CD4-positive, alpha-beta memory T cell (primary cell): ENCODE measurements around the gene VPS16. TPM values are rescaled to one million over a fixed set of nuclear protein-coding genes. Genes with fewer than 3 reads are reported as not detected.

Source experiments
- CTCF ChIA-PET: fragments of 350-600 bp; sonication (Branson Sonifier 250); formaldehyde crosslinking; loops from one replicate; lab custom pipeline; 2021; ENCODE audit warnings: inconsistent platforms; ENCODE audit not compliant: partially characterized antibody; lab: Charles Lee
- POLR2A ChIA-PET: fragments of 350-600 bp; sonication (Branson Sonifier 250); formaldehyde crosslinking; loops from one replicate; lab custom pipeline; 2021; ENCODE audit not compliant: partially characterized antibody; lab: Charles Lee
- DNase-seq, 5 donors: peaks; one replicate each; pipeline versions ENCODE4 v3.0.0 to v3.0.0-alpha.2; 2020 to 2022; ENCODE audit warnings: mixed read lengths in 1 of 5
- H3K27ac ChIP-seq: one replicate; pipeline ENCODE4 v1.7.0; 2013; ENCODE audit warnings: low read depth, low read length
- H3K27me3 ChIP-seq: 2 replicates; pipeline ENCODE4 v1.7.0; 2013; ENCODE audit warnings: mild to moderate bottlenecking, low read length, moderate library complexity; ENCODE audit not compliant: insufficient read depth
- H3K36me3 ChIP-seq: 2 replicates; pipeline ENCODE4 v1.7.0; 2013; ENCODE audit warnings: mild to moderate bottlenecking, low read length, moderate library complexity; ENCODE audit not compliant: insufficient read depth
- H3K4me1 ChIP-seq: 2 replicates; pipeline ENCODE4 v1.7.0; 2013; ENCODE audit warnings: mild to moderate bottlenecking, low read length, moderate library complexity; ENCODE audit not compliant: insufficient read depth
- H3K4me3 ChIP-seq, 2 donors: one replicate each; pipeline ENCODE4 v1.7.0; 2013; ENCODE audit warnings: low read length in 2 of 2, mild to moderate bottlenecking in 1 of 2
- H3K9me3 ChIP-seq, 2 donors: one replicate each; pipeline ENCODE4 v1.7.0; 2013; ENCODE audit warnings: low read length in 2 of 2, control low read depth in 1 of 2; ENCODE audit not compliant: control insufficient read depth in 1 of 2
- H3K27ac Mint-ChIP-seq, 7 donors: one replicate each; pipeline ENCODE4 v1.8.0; 2020 to 2021; ENCODE audit warnings: mixed read lengths in 7 of 7, mild to moderate bottlenecking in 6 of 7, inconsistent platforms in 3 of 7, moderate library complexity in 3 of 7
- H3K27me3 Mint-ChIP-seq, 2 donors: one replicate each; pipeline ENCODE4 v1.8.0; 2020 to 2021; ENCODE audit warnings: mixed read lengths in 2 of 2
- H3K36me3 Mint-ChIP-seq, 2 donors: one replicate each; pipeline ENCODE4 v1.8.0; 2020 to 2021; ENCODE audit warnings: mixed read lengths in 2 of 2, inconsistent platforms in 1 of 2, mild to moderate bottlenecking in 1 of 2
- H3K4me1 Mint-ChIP-seq, 4 donors: one replicate each; pipeline ENCODE4 v1.8.0; 2020 to 2021; ENCODE audit warnings: mixed read lengths in 4 of 4, mild to moderate bottlenecking in 1 of 4
- H3K4me3 Mint-ChIP-seq, 8 donors: one replicate each; pipeline ENCODE4 v1.8.0; 2020 to 2021; ENCODE audit warnings: mixed read lengths in 8 of 8, mild to moderate bottlenecking in 7 of 8, moderate library complexity in 6 of 8, inconsistent platforms in 3 of 8
- H3K9me3 Mint-ChIP-seq, 8 donors: one replicate each; pipeline ENCODE4 v1.8.0; 2020 to 2021; ENCODE audit warnings: mixed read lengths in 8 of 8, mild to moderate bottlenecking in 5 of 8, inconsistent platforms in 3 of 8, moderate library complexity in 1 of 8
- intact Hi-C: fragments of 100-400 bp; cut with micrococcal nuclease; formaldehyde crosslinking; loops from one replicate; pipeline ENCODE4 v1.15.1; 2023
- polyA plus RNA-seq, 2 donors: library from polyadenylated mRNA; unstranded; fragments of 300-500 nt; fragmentation: Illumina TruSeq; gene quantifications; one replicate each; pipeline ENCODE4 v1.2.3, GENCODE V29; 2021
- total RNA-seq, 2 experiments: library from RNA; stranded (reverse); gene quantifications; one replicate each; pipeline ENCODE4 v1.2.3, GENCODE V29; 2021

VPS16 gene
- total and polyA plus RNA-seq, 4 experiments from 2014 or later, result 38.3 to 61.1 (median 50.9) TPM

- Mint-ChIP-seq H3K4me1 (peaks cover 21 to 34% (median 26%) of the 10 kb centered on the region in 4 donors), H3K36me3 (peaks cover 0 to 6% of the 10 kb centered on the region in 2 donors), H3K9me3 (no peaks in the 10 kb centered on the region), H3K27me3 (no peaks in the 10 kb centered on the region), H3K4me3 (no peak overlapping the region), H3K27ac (peak overlapping the region in 2 of 7 donors; percentile 68 to 72)
- no peaks in the 10 kb centered on the region for H3K36me3 ChIP-seq
- no peak for DNase-seq
- H3K4me1 ChIP-seq, result peaks cover 14% of the 10 kb centered on the region
- no peaks in the 10 kb centered on the region for H3K9me3 ChIP-seq
- H3K27ac ChIP-seq, result no peak overlapping the region
- H3K4me3 ChIP-seq, result no peak overlapping the region
- ChIA-PET POLR2A (no interaction called here), CTCF (interaction anchor here (1.3 kb wide), 1 partner anchor 9 kb away, joined by 4 read pairs; no protein-coding TSS in a partner anchor)
- intact Hi-C loops, result no loop called here
- H3K27me3 ChIP-seq, result no peaks in the 10 kb centered on the region
These were observed 5.1 kb downstream of the VPS16 start for GRCh38 chr20:2845607-2846006.

GRCh38 chr20:2846698-2847097, 6.2 kb downstream of the VPS16 start:
- intact Hi-C loops, result no loop called here
- peaks cover 0 to 4% of the 10 kb centered on the region in 2 donors for H3K36me3 Mint-ChIP-seq
- Histone ChIP-seq H3K27me3 (no peaks in the 10 kb centered on the region), H3K27ac (no peak overlapping the region), H3K36me3 (no peaks in the 10 kb centered on the region), H3K4me1 (peaks cover 6% of the 10 kb centered on the region), H3K4me3 (no peak overlapping the region), H3K9me3 (no peaks in the 10 kb centered on the region)
- H3K27ac Mint-ChIP-seq, result no peak overlapping the region
- H3K9me3 Mint-ChIP-seq, result no peaks in the 10 kb centered on the region
- H3K4me3 Mint-ChIP-seq, result no peak overlapping the region
- H3K4me1 Mint-ChIP-seq, result peaks cover 19 to 34% (median 22%) of the 10 kb centered on the region in 4 donors
- ChIA-PET POLR2A (no interaction called here), CTCF (interaction anchor here (0.9 kb wide), 1 partner anchor 55 kb away, joined by 3 read pairs; no protein-coding TSS in a partner anchor)
- no peak for DNase-seq
- no peaks in the 10 kb centered on the region for H3K27me3 Mint-ChIP-seq

DNA sequence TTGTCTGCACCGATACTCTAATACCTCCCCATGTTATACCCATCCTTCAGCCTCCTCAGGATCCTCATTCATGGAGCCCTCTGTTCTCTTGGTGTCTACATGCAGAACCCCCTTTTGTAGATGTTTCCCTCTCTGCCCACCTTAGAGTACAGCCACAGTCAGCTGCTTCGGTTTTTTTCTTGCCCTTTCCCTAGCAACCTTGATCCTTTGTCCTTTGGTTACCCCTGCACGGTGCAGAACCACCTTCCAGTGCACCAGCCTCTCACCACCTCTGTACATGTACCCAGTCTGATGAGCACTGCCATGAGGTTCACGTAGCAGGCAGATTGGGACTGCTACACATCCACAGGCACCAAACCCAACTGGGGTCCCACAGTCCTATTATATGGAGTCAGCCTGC, 7.3 kb downstream of the VPS16 start:
- no peaks in the 10 kb centered on the region for H3K36me3 ChIP-seq
- Mint-ChIP-seq H3K9me3 (no peaks in the 10 kb centered on the region), H3K36me3 (peaks cover 0 to 4% of the 10 kb centered on the region in 2 donors), H3K4me1 (peaks cover 26 to 45% (median 30%) of the 10 kb centered on the region in 4 donors), H3K27ac (peak overlapping the region in 2 of 7 donors; percentile 5 to 48), H3K27me3 (no peaks in the 10 kb centered on the region), H3K4me3 (no peak overlapping the region)
- CTCF ChIA-PET, result no interaction called here
- DNase-seq, result no peak
- intact Hi-C loops, result no loop called here
- POLR2A ChIA-PET, result no interaction called here
- peaks cover 14% of the 10 kb centered on the region for H3K4me1 ChIP-seq
- H3K4me3 ChIP-seq, result no peak overlapping the region
- no peaks in the 10 kb centered on the region for H3K27me3 ChIP-seq
- H3K9me3 ChIP-seq, result no peaks in the 10 kb centered on the region
- no peak overlapping the region for H3K27ac ChIP-seq

- Mint-ChIP-seq H3K27ac (no peak overlapping the region), H3K36me3 (peaks cover 0 to 4% of the 10 kb centered on the region in 2 donors), H3K4me1 (peaks cover 19 to 43% (median 27%) of the 10 kb centered on the region in 4 donors), H3K27me3 (no peaks in the 10 kb centered on the region), H3K4me3 (no peak overlapping the region), H3K9me3 (no peaks in the 10 kb centered on the region)
- no peaks in the 10 kb centered on the region for H3K27me3 ChIP-seq
- no peak overlapping the region for H3K27ac ChIP-seq
- H3K4me1 ChIP-seq, result peaks cover 13% of the 10 kb centered on the region
- ChIA-PET CTCF (interaction anchor here (1.8 kb wide), 1 partner anchor 97 kb away, joined by 3 read pairs; no protein-coding TSS in a partner anchor), POLR2A (interaction anchor here (1.2 to 3.8 kb wide), 2 partner anchors 9 to 15 kb away, joined by 3 to 20 read pairs; partner anchors contain the start of genes PCED1A and VPS16)
- no peaks in the 10 kb centered on the region for H3K36me3 ChIP-seq
- H3K4me3 ChIP-seq, result no peak overlapping the region
- H3K9me3 ChIP-seq, result no peaks in the 10 kb centered on the region
- intact Hi-C loops, result no loop called here
- no peak for DNase-seq
These were observed 9.0 kb downstream of the VPS16 start for GRCh38 chr20:2849529-2849928.

GRCh38 chr20:2851086-2851485, 10.5 kb downstream of the VPS16 start:
- no peaks in the 10 kb centered on the region for H3K9me3 ChIP-seq
- CTCF ChIA-PET, result interaction anchor here (0.9 to 2.2 kb wide), 7 partner anchors 7 to 163 kb away, joined by 3 to 11 read pairs (median 3); partner anchors contain the start of genes PCED1A and VPS16
- no peak overlapping the region for H3K4me3 ChIP-seq
- Mint-ChIP-seq H3K4me1 (peaks cover 13 to 30% (median 17%) of the 10 kb centered on the region in 4 donors), H3K9me3 (no peaks in the 10 kb centered on the region), H3K4me3 (no peak overlapping the region), H3K36me3 (peaks cover 0 to 4% of the 10 kb centered on the region in 2 donors), H3K27ac (peak overlapping the region in 2 of 7 donors; percentile 13), H3K27me3 (no peaks in the 10 kb centered on the region)
- POLR2A ChIA-PET, result interaction anchor here (3.8 kb wide), 1 partner anchor 10 kb away, joined by 20 read pairs; the partner anchor contains the start of genes PCED1A and VPS16
- H3K27me3 ChIP-seq, result no peaks in the 10 kb centered on the region
- peaks cover 13% of the 10 kb centered on the region for H3K4me1 ChIP-seq
- intact Hi-C loops, result no loop called here
- no peaks in the 10 kb centered on the region for H3K36me3 ChIP-seq
- H3K27ac ChIP-seq, result no peak overlapping the region
- no peak for DNase-seq

DNA sequence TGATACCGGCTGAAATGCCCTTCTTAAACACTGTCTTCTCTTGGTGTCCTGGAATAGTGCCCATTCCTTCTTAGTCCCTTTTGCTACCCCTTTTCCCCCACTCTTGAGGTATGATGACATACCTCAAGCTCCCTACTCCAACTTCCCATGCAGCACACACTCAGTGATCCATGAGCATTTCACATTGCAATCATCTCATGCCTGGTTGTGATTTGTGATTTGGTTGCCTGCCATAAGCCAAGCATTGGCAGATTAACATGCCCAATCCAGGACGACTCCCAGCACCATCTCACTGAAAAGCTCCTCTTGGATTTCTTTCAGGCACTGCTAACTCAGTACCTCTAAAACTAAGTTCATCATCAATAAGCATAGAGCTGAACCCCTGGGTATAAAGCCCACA, 18.0 kb downstream of the VPS16 start:
- CTCF ChIA-PET, result interaction anchor here (0.6 kb wide), 1 partner anchor 212 kb away, joined by 3 read pairs; no protein-coding TSS in a partner anchor
- intact Hi-C loops, result no loop called here

DNA sequence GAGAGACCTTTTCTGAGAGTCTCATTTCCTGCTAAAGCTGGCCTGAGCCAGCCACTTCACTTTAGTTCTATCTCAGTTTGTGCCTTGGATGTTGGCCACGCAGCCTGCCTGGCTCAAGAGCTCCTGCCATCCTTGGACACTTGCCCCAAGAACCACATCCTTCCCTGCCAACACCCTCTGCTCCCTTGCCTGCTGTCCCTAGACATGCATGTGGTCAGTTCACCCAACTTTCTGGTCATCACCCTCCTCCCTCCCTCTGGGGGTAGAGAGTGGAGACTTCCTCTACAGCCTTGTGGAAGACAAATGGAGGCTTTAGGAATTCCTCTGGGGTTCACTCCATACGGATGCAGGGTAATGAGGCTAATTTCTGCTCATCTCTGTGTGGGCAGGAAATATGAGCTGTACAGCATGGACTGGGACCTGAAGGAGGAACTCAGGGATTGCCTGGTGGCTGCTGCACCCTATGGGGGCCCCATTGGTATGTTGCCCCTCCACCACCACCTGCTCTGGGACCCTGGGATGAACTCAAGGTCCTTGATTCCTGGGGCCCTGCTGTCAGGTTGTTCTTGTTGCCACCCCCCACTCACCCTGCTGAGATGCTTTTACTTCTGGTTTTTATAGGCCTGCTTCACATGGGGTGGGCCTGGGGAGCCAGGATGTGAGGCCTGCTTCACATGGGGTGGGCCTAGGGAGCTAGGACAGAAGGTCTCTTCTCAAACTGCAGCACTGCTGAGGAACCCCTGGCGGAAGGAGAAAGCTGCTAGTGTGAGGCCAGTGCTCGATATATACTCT, 19.0 kb downstream of the VPS16 start:
- H3K9me3 Mint-ChIP-seq, result no peaks in the 10 kb centered on the region
- H3K27me3 Mint-ChIP-seq, result no peaks in the 10 kb centered on the region
- Histone ChIP-seq H3K27me3 (no peaks in the 10 kb centered on the region), H3K27ac (no peak overlapping the region), H3K4me3 (no peak overlapping the region), H3K4me1 (no peaks in the 10 kb centered on the region), H3K36me3 (peaks cover 33% of the 10 kb centered on the region), H3K9me3 (no peaks in the 10 kb centered on the region)
- DNase-seq, result no peak
- H3K4me3 Mint-ChIP-seq, result no peak overlapping the region
- peak overlapping the region in 1 of 7 donors; percentile 4 for H3K27ac Mint-ChIP-seq
- ChIA-PET POLR2A (no interaction called here), CTCF (no interaction called here)
- peaks cover 11 to 16% of the 10 kb centered on the region in 2 donors for H3K36me3 Mint-ChIP-seq
- H3K4me1 Mint-ChIP-seq, result peaks cover 0 to 5% (median 5%) of the 10 kb centered on the region in 4 donors
- intact Hi-C loops, result no loop called here

More for the DNA sequence above, 18.0 kb downstream of the VPS16 start:
- no peaks in the 10 kb centered on the region for H3K9me3 ChIP-seq
- Mint-ChIP-seq H3K9me3 (no peaks in the 10 kb centered on the region), H3K27me3 (no peaks in the 10 kb centered on the region), H3K36me3 (peaks cover 10 to 12% of the 10 kb centered on the region in 2 donors), H3K4me1 (peaks cover 0 to 7% (median 5%) of the 10 kb centered on the region in 4 donors), H3K27ac (peak overlapping the region in 1 of 7 donors; percentile 25), H3K4me3 (no peak overlapping the region)
- H3K27me3 ChIP-seq, result no peaks in the 10 kb centered on the region
- POLR2A ChIA-PET, result no interaction called here
- peaks cover 28% of the 10 kb centered on the region for H3K36me3 ChIP-seq
- no peaks in the 10 kb centered on the region for H3K4me1 ChIP-seq
- DNase-seq, result no peak
- H3K27ac ChIP-seq, result no peak overlapping the region
- H3K4me3 ChIP-seq, result no peak overlapping the region
